CD4-positive, alpha-beta T cell treated with Interleukin-12 subunit alpha and Interleukin-12 subunit beta, for 1 hour (primary cell): Measurements from ENCODE around the gene SPAG5.

Experiments used
- DNase-seq: peaks from one replicate; pipeline ENCODE4 v3.0.0-alpha.2; 2020

The SPAG5 gene

DNA sequence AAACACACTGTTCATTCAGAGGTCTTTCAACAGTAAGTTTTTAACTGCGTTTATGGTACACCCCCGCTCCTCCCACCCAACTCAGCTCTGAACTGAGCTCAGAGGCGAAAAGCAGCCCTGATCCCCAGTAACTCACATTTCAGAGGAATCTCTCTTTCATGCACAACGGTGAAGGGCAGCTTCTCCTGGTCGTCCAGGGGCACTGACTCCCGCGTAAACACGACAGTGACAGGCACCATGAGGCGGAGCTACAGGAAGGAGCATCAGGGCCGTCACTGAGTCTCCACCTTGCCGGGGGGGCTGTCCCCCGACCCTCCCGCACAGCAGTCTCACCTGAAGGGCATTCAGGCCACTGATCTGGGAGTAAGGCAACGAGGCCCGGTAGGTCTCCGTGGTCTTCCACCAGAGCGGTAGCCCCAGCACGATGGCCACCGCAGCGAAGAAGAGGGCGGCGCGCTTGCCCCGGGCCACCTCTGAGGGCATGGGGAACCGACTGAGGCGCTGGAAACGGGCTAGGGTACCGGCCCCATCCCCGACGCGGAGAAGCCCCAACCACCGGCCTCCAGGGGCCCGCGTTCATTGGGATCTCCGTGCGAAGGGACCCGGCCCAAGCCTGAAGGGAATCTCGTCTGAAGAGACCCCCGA lies 28.0 kb downstream of the SPAG5 start:
- peak; percentile 52 for DNase-seq

DNA sequence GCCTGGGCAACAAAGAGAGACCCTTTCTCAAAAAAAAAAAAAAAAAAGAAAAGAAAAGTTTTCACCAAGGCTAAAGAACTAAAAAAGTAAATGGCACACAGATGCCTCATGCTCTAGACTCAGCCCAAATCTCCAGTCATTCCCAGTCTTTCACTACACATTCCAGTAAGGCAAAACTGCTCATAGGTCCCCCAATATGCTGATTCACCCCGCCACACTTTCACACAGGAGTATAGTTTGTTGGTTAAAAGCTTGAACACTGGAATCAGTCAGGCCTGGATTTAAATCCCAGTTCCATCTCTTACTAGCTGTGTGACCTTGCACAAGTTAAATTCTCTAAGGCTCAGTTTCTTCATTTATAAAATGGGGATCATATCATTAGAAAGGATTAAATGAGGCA lies 29.4 kb downstream of the SPAG5 start:
- DNase-seq, result no peak

DNA sequence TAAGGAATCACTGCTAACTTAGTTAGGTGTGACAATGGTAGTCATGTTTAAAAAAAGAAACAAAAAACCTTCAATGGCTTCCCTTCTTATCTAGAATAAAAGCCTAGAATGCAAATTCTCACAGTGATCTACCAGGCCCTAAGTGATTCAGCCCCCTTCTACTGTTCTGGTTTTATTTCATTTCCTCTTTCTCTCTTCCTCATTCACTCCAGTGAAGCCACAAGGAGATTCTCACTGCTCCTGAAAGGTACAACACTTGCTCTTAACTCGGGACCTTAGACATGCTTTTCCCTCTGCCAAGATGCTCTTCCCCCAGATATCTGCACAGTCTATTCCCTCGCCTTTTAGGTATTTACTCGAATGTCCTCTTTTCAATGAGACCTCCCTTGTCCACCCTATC lies 31.2 kb downstream of the SPAG5 start:
- no peak for DNase-seq

DNA sequence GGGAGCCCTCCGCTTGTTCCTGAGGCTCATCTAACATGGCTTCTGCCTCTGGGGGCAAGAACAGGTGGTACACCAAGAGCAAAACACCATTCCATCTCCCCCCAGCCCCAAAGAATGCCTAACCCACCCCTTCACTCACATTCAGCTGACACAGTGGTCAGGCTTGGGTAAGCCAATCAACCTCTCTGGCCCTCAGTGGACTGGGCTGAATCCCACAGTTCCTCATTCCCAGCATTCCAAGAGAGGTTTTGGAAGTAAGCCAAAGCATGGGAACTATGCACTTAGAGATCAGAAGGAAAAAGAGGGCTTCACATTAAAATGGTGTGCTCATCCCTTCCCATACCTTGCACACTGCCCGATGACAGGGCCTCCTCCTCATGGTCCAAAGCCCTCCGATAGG lies 35.4 kb downstream of the SPAG5 start:
- DNase-seq, result no peak

GRCh38 chr17:28555022-28555421 lies 43.8 kb downstream of the SPAG5 start:
- DNase-seq, result no peak

DNA sequence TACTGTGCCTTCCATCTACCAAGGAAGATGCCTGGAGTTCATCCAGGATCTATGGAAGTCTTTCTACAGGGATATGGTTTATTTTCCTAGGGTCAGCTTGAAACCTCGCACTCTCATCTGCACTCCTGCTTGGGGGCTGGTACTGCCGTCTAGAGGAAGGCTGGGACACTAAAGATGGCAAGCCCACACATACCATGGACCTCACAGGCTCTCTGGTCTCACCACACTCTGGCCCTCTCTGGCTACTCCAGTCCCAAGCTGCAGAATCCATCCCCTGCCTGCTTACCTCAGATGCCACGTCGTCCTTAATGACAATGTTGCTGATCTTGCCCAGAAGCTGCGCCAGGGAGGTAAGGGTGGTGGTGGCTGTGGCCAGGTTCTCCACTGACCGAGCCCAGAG lies 44.3 kb downstream of the SPAG5 start:
- no peak for DNase-seq

GRCh38 chr17:28553000-28553505 lies 45.8 kb downstream of the SPAG5 start:
- DNase-seq, result no peak

DNA sequence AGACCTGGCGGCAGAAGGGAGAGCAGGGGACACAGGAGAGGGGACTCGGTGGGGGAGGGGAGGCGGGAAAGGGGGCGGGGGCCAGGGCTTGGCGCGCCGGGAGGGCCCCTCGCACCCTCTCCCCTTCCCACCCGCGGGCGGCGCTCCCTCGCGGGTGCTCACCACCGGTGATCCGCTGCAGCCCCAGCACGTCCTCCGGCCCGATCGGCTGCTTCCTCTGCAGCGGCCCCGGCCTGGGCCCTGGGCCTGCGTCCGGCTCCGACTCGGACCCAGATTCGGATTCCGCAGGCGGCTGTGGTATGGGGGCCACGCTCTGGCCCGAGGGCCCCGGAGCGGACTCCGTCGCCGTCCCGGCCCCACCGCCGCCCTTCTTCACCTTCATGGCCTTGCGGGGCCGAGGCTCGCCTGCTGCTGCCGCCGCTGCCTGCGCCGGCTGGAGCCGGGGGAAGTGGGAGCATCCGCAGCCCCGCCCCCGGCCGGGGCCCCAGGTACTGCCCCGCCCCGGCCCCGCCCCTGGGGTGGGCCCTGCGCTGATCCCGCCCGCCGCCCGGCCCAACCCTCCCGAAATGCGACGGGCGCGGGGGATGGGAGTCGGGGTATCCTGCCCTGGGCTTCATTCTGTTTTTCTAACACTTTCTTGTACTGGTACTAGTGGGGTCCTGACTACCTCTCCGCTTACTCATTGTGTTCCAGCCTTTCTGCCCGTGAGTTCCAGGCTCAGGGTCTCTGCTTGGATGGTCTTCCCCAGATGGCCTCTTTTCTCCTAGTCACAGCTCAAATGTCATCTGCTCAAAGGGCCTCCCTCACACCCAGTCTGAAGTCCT lies 46.4 kb downstream of the SPAG5 start, which contains the start of gene UNC119:
TSS of gene UNC119 (minus strand) at position 449 of the 824 bp plus-strand sequence. CDS start at position 382, 67 bp downstream.
- DNase-seq, result peak; percentile 81

- DNase-seq, result no peak
Measured at GRCh38 chr17:28551421-28552175, 47.2 kb downstream of the SPAG5 start.

DNA sequence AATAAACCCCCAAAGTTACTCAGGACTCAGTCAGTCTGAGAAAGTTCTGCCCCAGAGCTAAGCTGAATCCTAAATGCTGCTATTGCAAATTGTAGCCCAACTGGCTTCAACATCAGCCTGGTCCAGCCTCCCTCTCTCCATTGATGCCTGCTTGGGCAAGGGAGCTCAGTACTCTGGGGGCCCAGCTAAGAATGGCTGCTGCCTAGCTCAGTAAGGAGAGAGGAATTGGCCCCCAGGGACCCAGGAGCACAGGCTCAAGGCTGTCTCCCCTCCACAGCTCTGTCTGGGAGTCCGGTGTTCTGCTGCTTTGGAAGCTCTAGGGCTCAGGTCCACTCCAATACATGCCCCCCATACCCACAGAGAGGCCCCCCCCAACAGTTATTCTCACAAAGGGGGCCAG lies 48.0 kb downstream of the SPAG5 start:
- no peak for DNase-seq

DNA sequence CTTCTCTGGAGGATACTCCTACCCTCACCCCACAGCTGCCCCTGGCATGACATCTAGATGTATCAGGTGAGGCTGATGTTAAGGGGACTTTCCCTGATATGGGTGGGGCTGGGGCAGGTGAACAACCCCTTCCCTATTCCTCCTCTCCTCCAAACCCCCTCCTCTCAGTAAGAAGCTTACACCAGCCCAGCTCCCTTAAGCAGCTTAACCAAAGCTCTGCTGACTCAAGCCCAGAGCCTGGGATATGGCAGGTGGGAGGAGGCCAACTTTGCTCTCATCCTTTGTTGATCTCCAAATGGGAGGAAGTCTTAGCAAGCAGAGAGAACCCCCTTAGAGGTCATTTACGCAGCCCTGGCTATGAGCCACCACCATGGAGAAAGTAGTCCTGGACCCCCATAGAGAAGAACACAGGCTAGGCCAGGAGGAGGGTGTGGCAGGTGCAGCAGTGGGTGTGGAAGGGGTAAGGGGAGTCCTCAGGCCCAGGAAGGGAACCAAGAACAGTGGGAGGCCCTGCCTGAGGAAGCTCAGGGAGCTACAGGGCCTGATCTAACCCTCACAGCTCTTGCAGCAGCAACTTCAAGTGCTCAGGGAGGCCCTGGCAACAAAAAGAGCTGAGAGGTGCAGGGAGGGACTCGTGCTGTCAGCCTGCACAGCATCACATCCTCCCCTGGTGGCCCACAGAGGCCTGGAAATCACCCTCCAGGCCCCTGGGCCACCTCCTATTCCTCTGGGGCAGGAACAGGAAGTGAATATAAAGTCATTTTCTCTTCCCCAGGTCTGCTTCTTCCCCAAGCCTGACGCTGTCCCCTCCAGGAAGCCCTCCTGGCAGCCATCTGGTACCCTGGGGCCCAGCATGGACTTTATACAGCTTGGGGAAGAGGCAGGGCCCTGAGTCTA lies 49.3 kb downstream of the SPAG5 start:
- DNase-seq, result peak; percentile 81

DNA sequence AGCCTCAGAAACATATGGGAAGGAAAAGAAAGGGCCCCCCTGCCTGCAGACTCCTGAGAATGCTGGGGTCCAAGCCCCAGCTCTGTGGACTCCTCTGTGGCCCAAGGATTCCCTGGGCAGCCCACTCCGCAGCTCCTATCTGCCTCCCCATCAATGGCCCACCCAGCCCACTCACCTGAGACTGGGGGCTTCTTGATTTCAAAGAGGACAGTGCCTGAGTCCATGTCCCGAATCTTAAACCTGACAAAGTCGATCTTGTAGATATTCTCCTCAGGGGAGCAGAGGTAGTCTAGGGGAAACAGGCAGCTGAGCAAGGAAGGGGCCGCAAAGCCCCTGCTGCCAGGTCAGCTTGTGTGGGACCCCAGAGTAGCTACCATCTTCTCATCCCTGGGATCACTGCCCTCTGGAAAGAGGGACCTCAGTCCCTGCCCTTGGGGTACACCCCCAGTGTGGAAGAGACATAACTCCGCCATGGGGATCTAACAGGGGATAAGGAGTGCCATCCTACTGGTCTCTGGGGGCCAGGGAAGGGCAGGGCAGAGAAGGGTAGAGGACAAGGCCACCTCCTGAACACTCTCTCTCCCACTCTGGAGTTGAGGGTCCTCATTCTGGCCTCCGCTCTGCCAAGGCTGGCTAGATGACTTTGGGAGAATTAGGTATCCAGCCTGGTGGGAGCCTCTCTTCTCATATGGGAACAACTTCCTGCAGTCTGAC lies 50.3 kb downstream of the SPAG5 start:
- no peak for DNase-seq

DNA sequence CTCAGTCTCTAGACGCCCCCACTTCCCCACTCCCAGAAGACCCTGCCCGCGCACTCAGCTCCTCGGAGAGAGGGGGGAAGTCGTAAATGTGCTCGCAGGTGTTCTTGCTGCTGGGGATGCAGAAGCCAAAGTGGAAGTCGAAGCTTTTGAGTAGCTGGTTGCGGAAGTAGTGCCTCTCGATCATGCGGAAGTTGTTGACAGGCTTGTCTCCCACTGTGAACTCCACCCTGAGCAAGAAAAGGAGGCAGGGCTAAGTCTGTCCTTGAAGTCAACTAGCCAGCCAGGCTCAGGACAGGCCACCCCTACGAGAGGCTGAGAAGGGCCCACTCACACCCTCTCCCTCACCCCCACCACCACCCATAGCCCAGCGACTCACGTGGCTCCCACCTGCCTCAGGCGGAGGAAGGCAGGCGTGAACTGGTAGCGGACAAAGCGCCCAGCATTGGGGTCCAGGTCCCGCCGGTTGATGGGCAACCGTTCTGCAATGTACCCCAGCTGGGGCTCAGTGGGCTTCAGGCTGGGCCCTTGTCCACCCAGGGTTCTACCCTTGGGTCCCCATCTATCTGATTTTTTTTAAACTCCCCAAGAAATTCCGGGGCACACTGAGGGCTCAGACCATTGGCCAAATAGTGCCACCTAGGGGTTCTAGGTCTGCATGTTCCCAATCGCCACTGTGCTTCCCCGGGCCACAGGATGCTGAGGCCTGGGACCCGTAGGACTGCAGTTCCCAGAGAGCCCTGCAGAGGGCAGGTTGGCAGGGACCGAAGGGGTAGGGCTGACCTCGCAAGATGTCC lies 51.0 kb downstream of the SPAG5 start:
- peak; percentile 75 for DNase-seq

DNA sequence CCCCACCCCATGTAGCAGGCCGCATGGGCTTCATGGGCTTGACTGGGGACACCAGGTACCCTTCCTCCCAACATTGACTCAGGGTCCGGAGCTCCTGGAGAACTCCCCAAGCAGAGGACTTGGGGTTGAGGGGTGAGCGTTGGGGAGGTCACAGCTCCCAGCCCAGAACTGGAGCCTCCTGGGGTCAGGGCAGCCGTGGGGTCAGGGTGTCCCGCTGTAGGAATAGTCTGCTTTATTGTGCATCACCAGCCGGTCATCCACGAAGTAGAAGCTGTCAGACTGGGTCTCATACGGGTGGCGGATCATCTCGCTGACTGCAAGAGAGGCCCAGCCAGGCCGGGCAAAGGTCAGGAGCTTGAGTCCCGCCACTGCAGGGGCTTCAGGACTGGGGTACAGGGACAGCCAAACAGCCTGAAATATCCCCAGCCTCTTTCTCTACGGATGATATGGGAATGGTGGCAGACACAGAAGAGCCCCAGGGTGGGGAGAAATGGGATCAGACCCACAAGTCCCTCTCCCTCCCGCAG lies 51.7 kb downstream of the SPAG5 start:
- no peak for DNase-seq

DNA sequence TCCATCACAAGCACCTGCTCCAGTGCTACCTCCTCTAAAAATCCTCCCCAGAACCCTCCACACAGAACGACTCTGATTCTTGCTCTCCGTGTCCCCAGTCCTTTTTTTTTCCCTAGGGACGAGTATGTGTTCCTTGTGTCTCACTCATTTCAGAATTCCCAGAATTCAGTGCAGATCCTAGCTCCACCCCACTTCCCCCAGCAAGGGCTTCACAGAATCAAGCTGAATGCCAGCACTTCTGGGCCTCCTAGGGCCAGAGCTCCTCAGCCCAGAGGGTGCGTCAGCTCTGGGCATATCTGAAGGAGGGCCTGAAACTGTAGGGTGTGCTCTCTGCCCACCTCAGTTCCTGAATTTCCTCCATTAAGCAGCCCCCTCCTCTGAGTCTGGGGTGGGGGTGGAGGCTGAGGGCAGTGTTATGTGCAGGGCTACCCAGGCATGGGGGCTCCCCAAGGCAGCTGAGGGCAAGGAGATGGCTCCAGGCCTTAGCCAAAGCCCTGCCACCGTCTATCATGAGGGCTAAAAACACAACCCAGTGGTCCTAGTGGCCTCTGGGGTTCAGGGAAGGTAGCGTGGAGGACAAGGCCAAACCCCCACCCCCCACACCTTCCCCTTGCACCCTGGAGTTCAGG lies 52.9 kb downstream of the SPAG5 start:
- no peak for DNase-seq

DNA sequence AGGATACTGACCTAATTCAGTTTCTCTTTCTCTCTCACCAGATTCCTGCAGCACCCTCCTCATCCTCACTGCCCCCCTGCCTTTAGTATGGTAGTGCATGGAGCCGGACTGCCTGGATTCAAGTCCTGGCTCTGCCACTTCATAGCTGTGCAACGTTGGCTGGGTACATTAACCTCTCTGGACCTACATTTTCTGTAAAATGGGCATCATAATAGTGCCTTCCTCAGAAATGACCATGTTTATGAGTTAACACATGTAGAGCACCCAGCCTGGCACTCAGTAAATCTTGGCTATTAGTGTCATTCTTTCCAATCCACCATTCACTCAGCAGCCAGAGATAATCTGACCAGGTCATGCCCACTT lies 53.7 kb downstream of the SPAG5 start:
- no peak for DNase-seq

GRCh38 chr17:28544402-28545140 lies 54.3 kb downstream of the SPAG5 start:
- DNase-seq, result no peak

GRCh38 chr17:28541439-28541838 lies 57.4 kb downstream of the SPAG5 start:
- no peak for DNase-seq

DNA sequence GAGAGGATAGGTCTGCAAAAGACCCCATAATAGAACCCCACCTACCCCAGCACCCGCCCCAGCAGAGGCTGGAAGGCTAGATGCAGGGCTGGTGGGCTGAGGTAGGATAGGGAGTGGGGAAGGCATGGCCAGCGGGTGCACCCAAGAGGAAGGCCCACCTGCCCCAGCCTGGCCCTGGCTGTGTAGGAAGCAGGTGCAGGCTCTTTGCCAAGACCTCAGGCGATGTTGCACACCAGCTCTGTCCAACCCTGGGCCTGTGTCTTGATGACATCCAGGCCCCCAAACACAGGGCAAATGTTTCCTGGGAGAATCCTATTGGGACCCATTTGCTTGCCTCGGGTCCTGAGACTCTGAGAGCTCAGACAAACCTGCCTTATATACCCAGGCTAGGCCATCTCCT lies 58.6 kb downstream of the SPAG5 start:
- no peak for DNase-seq
